Renal cortical epithelial cell (primary cell): ENCODE data around the gene PALLD. TPM values are rescaled to one million over a fixed set of nuclear protein-coding genes. Genes with fewer than 3 reads are reported as not detected.
A peak's percentile ranks its signal among the peaks of the same experiment; 100 is the strongest.

Source experiments
- DNase-seq: peaks from one replicate; pipeline ENCODE4 v3.0.0-alpha.2; 2011; ENCODE audit warnings: low read depth
- total RNA-seq: library from RNA; depleted of rRNA; stranded (reverse); fragments of >200 nt; gene quantifications from 2 replicates; pipeline ENCODE4 v1.2.3, GENCODE V29; 2014

Gene PALLD
- total RNA-seq, 1 donor from 2014 or later, result 278 TPM

DNA sequence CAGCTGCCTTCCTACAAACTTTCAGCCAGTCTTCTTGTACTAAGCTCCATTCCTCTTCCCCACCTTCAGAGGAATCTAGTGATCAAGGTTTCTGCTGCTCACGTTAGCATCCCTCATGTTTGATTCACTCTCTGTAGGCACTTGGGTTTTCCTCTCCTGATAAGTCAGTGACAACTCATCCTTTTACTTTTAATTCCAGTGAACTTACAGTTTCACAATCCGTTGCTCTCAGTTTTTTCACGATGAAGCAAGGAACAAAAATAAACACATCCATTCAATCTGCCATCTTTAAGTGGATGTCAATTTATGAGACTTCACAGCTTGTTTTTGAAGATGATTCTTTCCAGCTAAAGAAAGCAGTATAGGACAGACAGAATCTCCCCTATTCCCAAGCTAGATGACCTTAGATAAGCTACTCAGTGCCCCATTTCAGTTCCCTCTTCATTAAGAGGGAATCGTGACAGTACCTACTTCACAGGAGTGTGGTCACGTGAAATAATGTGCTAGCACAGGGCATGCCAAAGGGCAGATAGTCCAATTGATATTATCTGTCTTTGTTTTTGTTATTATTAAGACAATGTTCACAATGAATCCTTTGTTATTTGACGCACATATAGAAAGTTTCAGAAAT, 234.3 kb downstream of the PALLD start:
- DNase-seq, result peak; percentile 52

DNA sequence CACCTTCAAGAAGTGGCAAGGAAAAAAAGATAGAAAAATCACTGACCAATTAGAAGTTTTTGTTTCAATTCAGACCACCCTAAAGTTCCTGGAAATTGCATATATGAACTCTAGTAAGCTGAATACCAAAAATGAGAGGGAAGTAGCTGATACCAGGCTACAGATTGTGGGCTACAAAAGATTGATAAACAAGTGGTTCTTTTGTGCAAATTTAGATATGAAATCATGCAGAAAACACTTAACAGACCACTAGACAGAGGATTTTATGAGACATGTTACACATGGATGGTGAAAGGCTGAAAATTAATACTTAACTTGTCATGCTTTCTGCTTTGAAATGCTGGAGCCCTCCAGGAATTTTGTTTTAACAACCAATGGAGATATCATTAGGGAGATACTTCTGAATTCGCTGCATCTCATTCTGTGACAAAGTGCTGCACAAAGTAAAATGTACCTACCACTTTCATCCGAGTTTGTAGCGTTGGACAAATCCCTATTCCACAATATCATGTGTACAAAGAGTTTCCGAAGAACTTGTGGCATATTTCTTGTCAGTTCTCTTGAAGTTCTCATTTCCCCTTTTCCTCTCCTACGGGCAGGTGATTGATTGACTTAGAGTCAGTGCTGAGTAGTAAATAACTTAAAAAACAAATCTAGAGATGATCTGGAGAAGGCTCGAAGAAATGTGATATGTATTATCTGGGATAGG, 235.0 kb downstream of the PALLD start:
- peak; percentile 65 for DNase-seq

DNA sequence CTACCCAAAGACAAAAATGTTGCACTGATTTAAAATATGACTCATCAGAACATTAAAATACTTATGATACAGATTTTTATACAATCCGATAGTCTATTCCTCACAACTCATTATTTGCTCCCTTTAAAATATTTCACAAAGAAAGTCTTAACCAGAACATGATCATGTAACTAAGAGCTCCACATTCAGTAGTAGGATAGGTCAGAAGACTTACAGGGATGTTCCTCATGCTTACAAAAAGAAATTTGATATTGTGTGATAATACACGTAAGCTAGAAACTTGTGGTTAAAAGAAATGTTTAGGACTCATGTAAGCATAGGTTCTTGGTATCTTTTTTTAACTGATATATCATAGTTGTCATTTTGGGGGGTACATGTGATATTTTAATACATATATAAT, 235.9 kb downstream of the PALLD start:
- no peak for DNase-seq

DNA sequence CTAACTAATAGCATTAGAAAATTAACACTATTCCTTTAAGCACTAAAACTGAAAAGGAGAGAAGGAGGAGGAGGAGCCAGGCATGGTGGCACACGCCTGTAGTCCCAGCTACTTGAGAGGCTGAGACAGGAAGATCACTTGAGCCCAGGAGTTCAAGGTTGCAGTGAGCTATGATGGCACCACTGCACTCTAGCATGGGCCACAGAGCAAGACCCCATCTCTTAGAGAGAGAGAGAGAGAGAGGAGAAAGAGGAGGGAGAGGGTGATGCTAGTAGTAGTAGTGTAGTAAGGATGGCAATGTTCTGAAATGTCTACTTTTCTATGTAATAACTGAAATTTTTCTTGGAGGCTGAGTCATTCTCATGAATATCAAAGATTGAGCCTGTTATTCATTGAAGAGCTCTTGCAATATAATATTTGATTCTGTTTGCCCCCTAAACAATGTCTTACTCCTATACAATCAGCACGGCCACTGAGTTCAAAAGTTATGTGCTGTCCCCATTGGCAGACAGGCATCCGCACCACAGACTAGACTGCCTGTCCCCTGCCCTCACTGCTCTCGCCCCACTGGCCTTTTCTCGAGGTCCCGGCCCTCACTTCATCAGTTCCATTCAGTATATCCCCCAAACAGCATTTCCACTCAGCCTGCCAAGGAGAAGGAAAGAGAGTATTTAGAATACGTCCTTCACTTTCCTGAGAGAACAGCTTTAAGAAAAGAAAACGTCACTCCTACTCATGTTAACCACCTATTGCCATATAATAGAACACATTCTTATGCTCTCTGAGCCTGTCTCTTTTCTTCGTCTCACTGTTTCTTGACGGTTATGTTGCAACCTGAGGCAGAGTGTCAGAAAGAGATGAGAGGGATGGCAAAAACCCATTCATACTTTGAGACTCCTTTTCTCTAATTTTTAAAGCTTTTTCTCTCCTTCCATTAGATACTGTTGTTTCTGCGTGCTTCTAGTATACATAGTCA, 238.1 kb downstream of the PALLD start:
- no peak for DNase-seq

DNA sequence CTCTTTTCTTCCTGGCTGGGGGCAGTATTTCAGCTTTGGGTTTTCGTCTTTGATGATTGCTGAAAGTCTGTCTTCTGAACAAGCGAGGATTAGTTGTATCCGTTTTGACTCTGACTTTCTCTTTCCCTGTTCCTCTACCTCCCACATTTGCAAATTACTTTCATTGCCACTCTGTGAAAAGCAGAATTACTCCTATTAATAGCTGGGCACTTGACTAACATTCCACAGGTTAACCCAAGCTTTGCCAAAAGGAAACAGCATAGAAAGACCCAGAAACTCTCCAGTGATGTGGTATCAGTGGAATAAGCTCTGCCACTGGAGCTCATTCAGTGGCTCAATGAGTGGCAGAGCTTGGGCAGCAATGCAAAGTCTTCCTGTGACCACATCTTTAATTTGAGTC, 238.9 kb downstream of the PALLD start:
- peak; percentile 16 for DNase-seq

DNA sequence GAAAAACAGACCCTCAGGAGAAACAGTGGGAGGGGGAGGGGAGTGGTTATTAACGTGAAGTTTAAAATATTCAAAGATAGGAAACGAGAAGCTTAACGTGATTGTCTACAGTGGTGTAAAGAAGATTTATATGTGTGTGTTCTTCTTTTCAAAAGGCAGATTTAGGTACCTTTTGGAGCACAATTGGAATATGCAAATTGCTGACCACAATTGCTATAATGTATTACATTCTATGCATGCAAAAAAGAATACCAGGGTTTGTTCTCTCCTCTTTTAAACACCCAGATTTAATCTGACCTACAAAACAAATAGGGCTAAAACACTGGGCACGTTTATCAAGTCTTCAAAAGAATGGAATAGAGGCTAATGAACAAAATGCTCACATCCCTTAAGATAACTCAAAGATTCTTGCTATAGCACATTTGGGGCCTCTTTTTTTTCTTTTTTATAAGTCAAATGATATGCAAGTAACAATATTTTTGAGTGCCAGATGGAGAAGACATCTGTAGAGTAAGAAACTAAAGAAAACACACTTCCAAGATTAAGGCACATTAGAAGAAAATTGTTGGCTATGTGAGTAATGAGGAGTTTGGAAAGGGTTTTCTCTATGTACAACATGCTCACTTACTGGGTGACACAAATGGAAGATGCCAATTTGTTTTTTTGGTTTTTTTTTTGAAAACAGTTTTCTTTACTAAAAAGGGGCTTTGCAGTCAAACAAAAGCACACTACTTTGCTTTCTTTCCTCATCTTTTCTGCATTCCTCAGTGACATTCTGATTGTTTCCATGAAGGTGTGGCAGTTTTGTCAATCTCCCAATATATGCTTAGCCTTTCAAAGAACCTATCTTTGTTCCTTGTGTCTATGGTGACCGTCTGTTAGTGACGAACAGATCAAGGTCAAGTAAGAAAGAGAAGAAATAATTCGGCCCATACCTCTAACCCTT, 240.3 kb downstream of the PALLD start:
- no peak for DNase-seq

DNA sequence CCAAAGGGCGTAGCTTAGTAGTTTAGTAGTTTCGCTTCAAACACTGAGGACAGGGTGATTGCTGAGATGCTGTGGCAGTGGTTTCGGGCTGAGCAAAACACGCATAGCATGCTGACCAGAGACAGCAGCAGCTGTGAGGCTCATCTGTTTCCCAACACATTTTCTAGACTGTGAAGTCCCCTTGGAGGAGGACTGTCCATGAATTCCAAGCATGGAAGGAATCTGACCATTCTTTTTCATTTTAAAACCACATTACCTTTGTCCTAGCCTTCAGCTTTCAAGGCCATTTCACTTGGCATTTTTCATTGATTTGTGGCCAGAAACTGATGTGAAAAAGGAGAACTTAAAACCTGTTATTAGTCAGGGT, 240.9 kb downstream of the PALLD start:
- DNase-seq, result peak; percentile 73

DNA sequence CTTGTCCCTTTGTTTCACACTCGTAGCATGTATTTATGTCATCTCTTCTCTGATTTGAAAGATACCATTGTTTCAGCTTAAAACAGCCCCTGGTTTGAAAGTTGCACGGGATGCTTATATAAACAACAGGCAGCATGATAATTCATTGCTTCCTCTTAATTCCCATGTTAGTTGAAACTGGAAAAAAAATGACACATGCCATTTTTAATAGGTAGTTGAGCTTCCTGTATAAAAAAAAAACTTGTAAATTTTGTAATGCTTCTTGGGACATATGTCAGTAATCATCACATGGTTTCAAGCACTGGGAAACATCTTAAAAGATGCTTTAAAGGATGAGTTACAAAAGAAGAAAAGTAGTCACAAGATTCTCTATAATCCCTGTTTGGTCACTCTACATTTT, 243.0 kb downstream of the PALLD start:
- DNase-seq, result no peak

DNA sequence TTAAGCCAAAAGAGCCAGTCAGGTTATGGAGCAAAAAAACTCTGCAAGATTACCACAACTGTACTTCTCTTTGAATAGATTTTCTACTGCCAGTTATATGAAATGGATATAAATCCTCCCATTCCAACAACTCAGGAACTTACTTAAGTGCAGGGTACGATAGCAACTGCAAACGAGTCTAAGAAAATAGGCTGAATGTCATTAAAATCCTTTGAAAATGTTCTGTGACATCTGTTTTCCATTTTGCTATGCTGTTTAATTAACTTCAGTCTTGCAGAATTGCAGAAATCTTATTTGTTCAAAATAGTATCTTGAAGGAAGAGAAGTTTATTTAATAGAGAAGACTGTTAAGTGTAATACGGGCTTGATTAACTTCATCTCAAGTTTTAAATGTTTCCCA, 243.8 kb downstream of the PALLD start:
- no peak for DNase-seq

DNA sequence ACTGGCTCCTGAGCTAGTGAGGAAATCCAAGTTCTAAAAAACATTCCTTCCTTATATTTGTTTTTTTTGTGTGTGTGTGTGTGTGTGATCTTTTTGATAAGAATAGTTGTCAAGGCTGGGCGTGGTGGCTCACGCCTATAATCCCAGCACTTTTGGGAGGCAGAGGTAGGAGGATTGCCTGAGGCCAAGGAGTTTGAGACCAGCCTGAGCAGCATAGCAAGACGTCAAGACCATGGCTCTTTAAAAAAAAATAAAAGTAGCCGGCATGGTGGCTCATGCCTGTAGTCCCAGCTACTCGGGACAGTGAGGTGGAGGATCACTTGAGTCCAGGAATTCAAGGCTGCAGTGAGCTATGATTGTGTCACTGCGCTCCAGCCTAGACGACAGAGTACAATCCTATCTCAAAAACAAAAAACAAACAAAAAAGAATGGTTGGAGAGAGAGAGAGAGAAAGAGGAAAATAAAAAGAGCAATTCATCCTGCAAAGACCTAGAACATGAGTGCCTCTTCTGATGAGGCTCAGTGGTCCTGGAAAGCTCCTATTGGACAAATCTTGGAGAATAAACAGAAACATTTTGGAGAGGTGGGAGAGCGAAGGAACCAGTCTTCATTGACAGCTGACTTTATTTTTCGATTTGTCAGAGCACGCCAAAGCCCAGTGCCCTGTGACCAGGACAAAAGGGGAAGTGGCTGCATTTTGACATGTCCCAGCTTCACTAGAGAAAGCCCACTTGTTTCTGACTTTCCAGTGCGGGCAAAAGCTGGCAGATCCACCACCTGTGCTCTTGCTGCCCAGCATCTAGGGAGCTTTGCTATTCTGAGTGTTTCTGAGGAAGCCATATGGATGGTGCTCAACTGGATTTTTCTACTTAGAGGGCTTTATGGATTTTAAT, 244.7 kb downstream of the PALLD start:
- DNase-seq, result no peak

DNA sequence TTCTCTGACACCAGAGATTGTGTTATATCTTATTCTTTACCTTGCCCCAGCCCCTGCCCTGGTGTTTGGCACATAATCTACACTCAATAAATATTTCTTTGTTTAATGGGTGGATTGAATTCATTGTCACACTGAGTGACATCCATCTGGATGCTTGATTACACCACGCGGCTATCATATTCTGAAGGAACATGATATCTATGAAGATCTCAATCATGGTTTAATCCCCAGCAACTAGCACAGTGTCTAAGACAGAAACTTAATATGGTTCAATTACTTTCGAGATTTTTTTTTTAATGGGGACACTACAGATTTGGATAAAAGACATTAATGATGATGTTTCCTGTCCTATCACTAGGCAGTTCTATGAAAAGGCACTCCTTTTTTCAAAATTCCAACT, 246.3 kb downstream of the PALLD start:
- DNase-seq, result no peak

DNA sequence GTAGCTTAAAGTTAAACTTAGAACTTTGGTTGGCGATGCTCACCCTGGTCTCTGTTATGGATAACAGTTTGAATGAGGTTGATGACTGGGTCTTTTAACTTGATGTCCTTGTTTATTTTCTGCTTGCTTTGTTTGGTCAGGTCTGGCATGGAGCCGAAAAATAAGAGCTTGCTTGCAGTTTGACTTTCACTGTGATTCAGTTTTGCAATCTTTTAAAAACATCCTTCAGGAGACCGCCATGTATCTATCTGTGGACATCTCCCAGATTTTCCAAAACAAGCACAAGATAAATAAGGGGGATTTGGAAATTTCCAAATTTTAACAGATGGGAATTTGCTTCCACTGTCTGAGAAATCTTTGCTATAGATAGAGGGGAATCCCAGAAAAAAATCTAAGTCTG, 246.7 kb downstream of the PALLD start:
- no peak for DNase-seq

DNA sequence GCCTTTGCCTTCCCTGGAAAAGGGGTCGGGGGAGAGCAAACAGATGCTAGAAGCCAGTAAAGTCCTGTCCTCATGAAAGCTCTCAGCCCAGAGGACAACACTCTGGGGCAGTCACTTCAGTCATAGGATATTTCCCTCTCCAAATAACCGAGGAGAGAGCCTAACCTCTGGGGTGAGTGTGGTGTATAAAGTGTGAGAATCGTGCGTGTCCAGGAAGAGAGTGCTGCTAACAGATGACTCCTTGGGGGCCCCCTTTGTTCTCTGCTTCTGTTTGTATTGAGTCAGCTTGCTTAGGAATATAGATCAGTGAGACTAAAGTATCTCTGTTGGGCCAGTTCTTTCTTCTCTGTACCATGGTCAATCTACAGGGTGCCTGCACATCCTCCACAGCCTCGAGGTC, 247.2 kb downstream of the PALLD start:
- no peak for DNase-seq

DNA sequence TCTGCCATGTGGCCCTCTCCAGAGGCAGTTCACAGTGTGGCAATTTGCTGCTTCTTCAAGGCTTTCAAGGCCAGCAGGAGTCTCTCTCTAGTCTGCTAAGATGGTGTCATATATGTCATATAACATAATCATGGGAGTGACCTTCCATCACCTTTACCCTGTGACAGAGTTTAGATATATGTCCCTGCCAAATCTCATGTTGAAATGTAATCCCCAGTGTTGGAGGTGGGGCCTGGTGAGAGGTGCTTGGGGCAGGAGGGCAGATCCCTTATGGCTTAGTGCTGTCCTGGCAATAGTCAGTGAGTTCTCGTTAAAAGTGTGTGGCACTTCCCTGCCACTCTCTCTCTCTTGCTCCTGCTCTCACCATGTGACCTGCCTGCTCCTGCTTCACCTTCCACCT, 252.0 kb downstream of the PALLD start:
- DNase-seq, result no peak

DNA sequence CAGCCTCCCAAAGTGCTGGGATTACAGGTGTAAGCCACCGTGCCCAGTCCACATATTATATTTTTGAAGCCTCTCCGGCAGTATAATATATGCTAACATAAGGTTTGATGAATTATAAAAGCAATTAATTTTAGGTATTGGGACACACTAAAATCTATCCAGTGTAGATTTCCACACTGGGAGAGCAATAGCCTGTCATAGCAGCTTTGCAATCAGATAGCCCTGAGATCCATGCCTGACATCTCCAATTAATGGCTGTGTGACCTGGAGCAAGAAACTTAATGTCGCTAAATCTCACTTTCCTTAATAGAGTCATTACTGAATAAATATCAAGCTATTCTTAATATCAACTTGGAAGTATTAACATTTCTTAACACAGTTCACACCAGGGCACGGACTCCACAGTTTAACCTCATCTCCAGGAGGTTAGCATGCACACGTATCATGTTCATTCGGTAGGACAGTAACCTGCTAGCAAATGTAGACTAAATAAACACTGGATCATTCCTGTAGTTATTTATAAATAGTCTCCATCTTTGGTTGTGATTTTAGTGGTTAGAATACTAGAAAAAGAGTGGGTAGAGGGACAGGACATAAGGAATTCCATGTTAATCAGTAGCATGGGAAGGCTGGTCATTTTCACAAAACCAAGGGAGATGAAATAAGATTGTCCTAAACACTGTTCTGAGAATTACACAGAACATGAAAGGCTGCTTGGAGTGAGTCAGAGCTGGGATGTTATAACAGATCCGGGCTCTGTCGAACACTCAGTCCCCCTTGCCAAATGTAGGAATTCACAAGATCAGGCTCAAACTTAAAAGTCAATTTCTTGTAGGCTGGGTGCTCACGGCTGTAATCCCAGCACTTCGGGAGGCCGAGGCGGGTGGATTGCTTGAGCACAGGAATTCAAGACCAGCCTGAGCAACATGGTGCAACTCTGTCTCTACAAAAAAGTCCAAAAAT, 254.7 kb downstream of the PALLD start:
- peak; percentile 68 for DNase-seq

DNA sequence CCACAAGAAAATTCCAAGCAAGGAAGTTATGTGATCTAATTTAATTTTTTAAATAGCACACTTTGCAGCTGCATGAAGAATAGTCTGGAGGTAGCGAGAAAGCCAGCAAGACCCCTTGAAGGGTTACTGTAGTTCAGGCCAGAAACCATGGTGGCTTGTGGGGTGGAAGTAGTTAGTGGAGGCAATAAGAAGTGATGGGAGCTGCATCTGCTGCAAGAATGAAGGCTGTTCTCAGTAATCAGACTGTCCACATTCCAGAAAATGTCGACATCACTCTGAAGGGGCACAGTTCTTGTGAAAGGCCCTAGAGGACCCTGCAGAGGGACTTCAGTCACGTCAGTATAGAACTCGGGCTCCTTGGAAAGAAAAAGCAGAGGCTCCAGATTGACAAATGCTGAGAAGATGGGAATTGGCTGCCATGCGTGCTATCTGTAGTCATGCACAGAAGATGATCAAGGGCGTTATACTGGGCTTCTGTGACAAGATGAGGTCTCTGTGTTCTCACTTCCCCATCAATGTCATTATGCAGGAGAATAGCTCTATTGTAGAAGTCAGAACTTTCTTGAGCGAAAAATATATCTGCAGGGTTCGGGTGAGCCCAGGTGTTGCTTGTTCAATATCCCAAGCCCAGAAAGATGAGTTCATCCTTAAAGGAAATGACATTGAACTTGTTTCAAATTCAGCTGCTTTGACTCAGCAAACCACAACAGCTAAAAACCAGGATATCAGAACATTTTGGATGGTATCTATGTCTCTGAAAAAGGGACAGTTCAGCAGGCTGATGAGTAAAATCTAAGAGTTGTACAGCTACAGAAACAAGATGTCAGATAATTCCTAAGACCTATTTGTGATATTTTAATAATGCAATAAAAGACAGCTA, 259.0 kb downstream of the PALLD start:
- no peak for DNase-seq

DNA sequence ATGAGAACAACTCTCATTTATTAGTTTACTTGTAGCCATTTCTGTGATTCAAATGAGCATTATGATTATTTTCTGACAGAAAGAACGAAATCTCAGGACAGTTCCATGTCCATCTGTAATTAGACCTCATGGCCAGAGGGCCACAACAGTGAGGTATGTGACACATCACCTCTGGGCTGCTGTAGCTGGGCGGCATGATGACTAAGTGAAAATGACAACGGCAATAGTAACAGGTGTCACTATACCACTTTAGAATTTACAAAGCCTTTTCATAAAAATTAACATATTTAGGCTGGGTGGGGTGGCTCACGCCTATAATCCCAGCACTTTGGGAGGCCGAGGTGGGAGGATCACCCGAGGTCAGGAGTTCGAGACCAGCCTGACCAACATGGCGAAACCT, 260.6 kb downstream of the PALLD start:
- DNase-seq, result no peak

DNA sequence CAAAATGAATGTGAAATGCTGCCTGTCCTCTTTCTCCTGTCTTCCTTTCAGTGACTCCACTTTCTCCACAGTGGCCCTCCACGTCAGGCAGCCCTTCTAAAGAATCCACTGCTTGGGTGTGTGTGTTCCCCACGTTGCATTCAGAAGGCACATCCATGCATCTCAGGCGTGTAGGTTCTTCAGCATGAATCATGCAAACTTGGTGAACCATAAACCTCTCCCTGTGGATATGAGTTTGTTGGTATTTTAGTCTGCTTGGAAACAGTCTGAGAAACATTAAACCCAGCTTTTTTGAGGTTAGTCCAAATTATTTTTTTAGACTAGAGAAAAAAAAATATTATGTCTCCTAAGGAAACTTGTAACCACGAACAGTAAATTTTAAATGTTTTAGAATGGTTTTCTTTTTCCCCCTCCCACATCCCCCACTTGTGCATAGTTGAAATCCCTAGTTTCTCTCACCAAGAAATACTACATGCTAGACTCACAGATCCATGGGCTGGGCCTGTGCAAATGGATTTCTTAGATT, 261.6 kb downstream of the PALLD start:
- DNase-seq, result peak; percentile 99
